Activated CD8-positive, alpha-beta memory T cell treated with anti-CD3 and anti-CD28 coated beads, Interleukin-2, amount 50 U/mL, for 1 hour (primary cell): ENCODE results near the gene AURKB.
A peak's percentile ranks its signal among the peaks of the same experiment; 100 is the strongest.
"Not testable (repeated sequence)": the region's sequence is repeated elsewhere in the genome, so short reads cannot be mapped to it uniquely, and the experiment has no call there.

Source experiments
- DNase-seq: peaks from one replicate; pipeline ENCODE4 v3.0.0-alpha.2; 2020; ENCODE audit errors: extremely low read depth

Gene AURKB

DNA sequence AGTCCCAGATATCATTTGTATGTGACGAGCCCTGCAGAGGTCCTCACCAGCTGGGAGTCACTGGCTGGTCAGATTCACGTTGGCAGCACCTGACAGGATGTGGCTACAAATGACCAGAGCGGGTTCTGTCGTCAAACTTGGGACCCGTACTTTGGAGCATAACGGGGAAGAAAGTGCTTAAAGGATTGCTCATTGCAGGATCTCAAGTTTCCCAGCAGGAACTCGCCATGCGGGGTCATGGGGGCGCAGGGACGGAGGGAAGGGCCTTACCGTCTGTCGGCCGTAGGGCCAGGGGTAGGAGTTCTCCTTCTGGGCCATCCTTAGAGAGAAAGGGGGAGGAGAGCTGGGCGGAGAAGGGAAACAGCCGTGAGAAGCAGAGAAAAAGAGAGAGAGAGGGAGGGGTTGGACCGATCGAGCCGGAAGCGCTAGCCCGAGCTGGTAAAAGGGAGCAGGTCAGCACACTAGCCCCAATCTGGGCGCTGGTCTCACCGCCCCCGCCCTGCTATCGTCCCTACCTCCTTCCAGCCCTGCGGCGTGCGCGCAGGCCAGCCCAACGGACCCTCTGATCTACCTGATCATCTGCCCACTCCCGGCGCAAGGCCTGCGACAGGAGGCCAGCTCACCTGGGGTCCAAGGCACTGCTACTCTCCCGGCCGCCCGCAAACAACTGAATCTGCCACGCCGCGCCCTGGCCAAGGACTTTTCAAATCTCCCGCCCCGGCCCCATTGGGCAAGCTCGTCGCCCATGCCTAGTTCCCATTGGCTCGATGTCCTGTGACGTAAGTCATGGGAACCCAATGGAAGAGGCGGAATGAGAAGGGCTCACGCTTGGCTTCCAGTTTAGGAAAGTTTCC, at the start of gene AURKB:
TSS of gene AURKB (minus strand) at position 669 of the 854 bp plus-strand sequence. CDS start at position 318, 351 bp downstream.
- peak; percentile 85 for DNase-seq

DNA sequence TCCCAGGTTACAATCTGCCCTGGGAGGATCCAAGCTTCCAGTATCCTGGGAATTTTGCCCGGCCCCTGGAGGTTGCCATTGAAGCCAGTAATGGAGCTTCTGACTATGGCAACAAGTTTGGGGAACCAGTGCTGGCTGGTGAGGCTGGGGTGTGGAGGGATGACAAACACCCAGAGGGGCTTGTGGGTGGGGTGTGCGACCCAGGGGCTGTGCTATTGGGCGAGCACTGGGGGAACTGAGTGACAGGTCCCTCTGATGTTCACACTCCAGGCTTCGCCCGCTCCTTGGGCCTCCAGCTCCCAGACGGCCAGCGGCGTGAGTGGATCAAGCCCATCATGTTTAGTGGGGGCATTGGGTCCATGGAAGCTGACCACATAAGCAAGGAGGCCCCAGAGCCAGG, 47.4 kb upstream of the AURKB start:
- no peak for DNase-seq

- no peak for DNase-seq
Measured at GRCh38 chr17:8256691-8257090, 46.3 kb upstream of the AURKB start.

DNA sequence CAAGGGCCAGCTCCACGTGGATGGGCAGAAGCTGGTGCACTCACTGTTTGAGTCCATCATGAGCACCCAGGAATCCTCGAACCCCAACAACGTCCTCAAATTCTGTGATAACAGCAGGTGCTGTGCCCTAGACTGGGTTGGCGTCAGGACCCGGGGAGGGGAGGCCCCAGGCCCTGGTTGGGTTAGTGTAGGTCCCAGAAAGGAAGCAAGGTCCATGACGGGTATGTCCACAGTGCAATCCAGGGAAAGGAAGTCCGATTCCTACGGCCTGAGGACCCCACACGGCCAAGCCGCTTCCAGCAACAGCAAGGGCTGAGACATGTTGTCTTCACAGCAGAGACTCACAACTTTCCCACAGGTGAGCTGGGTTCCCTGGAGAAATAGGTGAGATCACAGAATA, 45.9 kb upstream of the AURKB start:
- DNase-seq, result no peak

DNA sequence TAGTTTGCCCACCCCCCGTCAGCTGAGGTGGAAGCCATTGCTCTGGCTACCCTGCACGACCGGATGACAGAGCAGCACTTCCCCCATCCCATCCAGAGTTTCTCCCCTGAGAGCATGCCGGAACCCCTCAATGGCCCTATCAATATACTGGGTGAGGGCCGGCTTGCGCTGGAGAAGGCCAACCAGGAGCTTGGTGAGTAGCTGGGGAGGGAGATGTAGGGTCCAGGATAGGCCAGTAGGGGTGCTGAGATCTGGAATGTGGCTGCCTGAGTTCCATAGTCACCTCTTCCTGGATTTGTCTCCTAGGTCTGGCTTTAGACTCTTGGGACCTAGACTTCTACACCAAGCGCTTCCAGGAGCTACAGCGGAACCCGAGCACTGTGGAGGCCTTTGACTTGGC, 45.1 kb upstream of the AURKB start:
- no peak for DNase-seq

- no peak for DNase-seq
Measured at GRCh38 chr17:8254881-8255280, 44.5 kb upstream of the AURKB start.

DNA sequence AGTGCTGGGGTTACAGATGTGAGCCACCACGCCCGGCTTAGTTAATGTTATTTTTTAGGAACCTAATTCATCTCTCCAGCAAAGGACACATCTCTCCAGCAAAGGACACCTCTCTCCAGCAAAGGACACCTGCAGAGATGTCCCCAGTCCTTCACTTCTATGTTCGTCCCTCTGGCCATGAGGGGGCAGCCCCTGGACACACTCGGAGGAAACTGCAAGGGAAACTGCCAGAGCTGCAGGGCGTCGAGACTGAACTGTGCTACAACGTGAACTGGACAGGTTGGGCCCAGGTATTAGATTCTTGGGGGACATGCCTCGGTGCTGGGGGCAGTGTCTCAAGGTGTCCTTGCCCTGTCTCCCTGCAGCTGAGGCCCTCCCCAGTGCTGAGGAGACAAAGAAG, 43.4 kb upstream of the AURKB start:
- no peak for DNase-seq

DNA sequence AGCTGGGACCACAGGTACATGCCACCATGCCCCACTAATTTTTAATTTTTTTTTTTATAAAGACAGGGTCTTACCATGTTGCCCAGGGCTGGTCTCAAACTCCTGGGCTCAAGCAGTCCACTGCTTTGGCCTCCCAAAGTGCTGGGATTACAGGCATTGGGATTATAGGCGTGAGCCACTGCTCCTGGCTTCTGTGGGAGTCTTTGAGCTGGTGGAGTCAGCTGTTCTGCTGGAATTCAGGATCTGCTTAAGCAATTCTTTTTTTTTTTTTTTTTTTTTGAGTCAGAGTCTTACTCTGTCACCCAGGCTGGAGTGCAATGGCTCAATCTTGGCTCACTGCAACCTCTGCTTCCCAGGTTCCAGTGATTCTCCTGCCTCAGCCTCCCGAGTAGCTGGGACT, 41.0 kb upstream of the AURKB start:
- not testable (repeated sequence) for DNase-seq

DNA sequence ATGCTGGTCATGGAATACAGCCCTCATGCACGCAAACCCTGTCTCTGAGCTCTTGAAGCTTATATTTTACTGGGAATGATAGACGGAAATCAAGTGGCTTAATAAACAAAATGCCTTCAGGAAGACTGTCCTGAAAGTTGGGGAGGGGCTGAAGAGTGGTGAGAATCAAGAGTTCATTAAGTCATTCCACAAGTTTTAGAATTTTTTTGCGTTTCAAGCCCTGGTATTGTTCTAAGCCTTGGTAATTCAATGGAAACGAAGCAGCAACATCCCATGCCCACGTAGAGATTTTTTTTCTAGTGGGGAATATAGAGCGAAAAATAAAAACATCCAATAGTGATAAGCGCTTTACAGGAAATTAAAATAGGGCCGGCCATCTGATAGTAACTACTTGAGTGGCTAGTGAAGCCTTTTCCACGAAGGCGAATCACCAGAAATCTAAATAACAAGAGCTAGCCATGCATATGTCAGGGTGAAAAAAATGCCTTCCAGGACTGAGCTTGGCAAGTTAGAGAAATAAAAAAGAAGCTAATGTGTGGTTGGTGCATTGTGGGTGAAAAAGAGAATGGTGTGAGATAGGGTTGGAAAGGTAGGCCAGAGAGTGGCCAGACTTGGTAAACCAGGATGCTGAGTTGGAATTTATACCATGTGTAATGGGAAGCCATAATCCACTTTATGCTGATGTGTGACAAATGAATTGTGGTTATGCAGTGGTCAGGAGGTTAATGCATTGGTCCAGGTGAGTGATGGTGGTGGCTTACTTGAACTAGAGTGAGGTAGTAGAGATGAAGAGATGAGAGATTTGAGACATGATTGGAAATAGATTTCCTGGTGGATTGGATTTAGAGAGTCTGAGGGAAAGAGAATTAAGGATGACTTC, 39.5 kb upstream of the AURKB start:
- DNase-seq, result no peak

DNA sequence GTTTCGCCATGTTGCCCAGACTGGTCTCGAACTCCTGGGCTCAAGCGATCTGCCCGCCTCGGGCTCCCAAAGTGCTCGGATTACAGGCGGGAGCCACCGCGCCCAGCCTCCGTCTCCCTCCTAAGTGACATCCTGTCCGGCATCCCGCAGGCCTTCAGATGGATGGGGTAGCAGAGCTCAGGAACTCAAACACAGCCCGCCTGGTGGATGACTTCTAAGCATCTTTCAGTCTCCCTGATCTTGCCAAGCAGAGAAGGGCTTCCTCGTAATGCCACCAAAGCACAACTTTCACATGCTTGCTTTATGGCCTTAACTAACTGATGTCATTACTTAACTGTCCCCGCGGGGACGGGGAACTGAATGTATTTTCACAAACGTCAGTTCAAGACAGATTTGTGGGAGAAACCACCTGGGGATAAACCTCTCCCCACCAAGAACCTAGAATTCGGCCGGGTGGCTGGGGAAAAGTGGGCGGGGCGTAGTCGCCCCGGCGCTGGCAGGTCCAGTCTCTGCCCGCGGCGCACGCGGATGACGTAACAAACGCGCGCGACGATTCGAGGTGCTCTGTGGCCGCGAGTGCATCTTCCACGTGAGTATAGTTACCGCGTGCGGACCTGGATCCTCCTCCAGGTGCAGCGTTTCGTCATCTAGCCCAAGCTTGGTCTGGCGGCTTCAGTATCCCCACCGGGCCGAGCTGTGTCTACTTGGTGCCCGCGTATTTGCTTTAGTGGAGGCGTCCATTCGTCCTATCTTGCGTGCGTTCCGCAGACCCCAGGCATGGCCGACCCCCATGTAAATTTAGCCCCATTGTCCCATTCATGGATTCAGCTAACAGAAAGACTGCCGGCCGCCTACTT, 38.6 kb upstream of the AURKB start, which contains the start of gene PFAS:
TSS of gene PFAS (plus strand) at position 539 of the 857 bp plus-strand sequence. CDS start 4,649 bp downstream, outside the sequence.
- DNase-seq, result peak; percentile 81

GRCh38 chr17:8244768-8245167, 34.4 kb upstream of the AURKB start:
- no peak for DNase-seq

DNA sequence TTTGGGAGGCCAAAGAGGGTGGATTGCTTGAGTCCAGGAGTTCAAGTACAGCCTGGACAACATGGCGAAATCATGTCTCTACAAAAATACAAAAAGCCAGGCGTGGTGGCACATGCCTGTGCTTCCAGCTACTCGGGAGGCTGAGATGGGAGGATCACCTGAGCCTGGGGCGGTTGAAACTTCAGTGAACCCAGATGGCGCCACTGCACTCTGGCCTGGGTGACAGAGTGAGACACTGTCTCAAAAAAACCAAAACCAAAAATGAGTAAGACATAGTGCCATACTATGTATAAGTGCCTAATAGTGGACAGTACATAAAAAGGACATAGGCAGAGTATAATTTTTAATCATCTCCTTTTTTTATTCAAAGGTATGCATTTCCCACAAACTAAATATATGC, 33.5 kb upstream of the AURKB start:
- no peak for DNase-seq

- no peak for DNase-seq
Measured at GRCh38 chr17:8237886-8238285, 27.5 kb upstream of the AURKB start.

DNA sequence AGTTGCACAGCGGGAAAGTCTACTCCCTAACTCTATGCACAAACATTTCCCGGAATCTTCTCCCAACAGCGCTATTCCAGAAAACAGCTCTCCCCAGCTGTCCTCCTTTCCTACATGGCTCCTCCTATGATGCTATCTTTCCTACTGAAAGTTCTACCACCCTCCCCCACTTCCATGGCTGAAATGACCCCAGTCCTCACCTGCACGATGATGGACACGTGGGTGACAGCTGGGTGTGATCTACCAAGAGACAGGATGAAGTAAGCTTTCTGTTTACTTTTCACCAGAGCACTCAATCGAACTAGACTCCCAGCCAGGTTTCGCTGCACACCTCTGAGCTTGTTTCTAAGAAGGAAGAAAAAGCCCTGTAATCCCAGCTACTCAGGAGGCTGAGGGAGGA, 26.8 kb upstream of the AURKB start:
- no peak for DNase-seq

GRCh38 chr17:8235676-8236075, 25.3 kb upstream of the AURKB start:
- no peak for DNase-seq

DNA sequence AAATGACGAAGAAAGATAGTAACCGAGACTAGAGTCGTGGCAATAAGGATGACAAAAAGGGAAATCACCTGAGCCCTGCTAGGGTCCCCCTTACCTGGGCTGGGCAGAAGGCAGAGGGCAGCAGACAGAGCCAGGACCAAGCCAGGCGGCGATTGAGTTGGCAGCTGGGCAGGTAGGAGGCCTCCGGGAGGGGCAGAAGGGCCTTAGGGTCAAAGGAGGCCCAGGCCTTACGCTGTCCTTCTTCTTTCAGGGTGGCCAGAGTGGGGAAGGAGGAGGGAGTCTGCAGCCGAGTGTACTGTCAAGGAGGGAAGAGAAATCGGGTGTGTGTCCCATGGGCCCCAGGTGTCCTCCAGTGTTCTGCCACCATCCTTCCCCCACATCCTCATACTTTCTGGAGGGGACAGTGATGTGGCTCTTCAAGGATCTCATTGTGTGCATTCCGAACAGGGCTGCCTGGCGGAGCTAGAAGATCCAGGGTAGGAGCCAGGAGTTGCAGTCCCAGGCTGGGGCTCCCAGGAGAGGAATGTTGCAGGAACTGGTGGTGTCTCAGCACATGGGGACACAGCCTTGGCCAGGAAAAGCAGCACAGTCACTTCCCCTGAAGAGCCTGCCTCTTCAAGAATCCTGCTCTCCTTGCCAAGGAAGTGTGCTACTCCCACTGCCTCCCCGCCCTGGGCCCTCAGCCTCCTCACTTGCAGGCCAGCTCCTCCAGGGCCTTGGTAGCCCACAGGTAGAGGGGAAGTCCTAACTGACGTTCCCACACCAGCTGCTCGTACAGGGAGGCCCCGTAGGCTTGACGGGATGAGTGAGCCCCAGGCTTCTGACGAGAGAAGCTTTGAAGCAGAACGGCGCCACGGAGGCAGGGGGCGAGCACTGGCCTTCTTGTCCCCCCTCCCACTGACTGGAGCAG, 24.2 kb upstream of the AURKB start:
- no peak for DNase-seq

DNA sequence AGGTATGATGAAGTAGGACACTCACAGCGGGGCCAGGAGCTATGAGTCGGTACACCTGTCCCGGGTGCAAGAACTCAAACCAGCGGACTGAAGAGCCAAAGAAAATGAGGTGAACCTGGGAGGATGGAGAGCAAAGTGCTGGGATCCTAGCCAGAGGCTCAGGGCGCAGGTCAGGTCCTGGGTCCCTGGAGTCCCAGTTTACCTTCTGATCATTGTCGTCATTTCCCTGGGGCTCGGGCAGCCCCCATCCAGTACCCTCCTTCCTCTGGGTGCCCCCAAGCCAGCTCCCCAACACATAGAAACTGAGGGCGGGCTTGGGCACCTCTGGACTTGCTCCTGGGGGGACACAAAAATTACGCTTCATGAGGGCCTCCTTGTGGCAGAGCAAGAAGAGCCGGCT, 21.3 kb upstream of the AURKB start:
- no peak for DNase-seq

DNA sequence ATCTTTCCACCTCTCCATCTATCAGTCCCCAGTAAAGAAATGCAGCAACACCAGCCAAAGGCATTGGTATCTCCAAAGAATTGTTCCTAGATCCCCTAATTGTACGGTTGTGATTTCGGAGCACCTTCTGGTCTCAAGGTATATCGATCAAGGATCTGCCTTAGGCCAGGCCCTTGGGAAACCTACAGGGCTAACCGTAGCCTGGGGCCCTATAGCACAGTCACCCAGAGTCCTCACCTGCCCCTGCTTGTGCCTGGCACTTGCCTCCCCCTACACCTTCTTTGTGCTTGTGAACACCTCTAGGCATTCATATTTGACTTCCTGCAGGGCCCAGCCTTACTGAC, 16.8 kb upstream of the AURKB start:
- DNase-seq, result no peak

DNA sequence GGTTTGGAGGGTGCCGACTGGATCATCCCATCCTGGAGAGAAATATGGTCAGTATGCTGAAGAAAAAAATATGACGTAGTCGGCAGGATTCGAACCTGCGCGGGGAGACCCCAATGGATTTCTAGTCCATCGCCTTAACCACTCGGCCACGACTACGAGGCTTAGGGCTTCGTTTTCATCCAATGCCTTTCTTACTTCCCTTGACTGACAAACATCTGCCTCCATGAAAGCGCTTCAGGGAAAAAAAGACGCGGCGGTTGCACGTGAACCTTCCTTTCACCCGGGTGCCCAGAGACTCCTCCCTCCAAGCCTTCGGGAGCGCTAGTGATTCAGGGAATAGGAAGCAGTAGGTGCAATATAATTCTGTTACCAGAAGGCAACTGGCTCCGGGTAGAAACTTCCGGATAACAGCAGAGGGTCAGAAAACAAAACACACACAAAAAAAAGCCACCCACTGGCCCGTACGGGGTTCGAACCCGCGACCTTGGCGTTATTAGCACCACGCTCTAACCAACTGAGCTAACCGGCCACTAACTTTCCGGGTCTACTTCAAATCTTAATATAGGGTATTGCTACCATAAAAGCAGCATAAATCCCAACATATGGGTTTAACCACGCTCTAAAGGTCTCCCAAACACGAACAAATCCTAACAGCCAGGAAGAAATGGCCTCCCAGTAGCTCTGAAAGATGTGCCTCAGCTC, 16.3 kb upstream of the AURKB start:
- no peak for DNase-seq
